Measurements from ENCODE around the gene PCDHA1. TPM values are rescaled to one million over a fixed set of nuclear protein-coding genes. Genes with fewer than 3 reads are reported as not detected.

PCDHA1 gene
- total and polyA plus RNA-seq, 2 of the 13 experiments (the other 11 are each of a cell fraction or from before 2014, with no cell fraction given), result not detected

GRCh38 chr5:140946578-140946977 is 160.6 kb downstream of the PCDHA1 start:
- no peak overlapping the region for H3K9ac ChIP-seq (ENCODE audit: insufficient read depth, low read depth, low read length)
- TF ChIP-seq ZNF556 (CRISPR knock-in tag; IDR thresholded peaks at IDR 0.05; ENCODE audit: borderline replicate concordance) (no peak), ZNF543 (CRISPR knock-in tag; IDR thresholded peaks at IDR 0.05) (no peak), JUN (CRISPR knock-in tag; IDR thresholded peaks at IDR 0.05) (no peak), ZNF296 (CRISPR knock-in tag; conservative IDR thresholded peaks at IDR 0.05) (no peak), ZNF263 (CRISPR knock-in tag; IDR thresholded peaks at IDR 0.05) (no peak), SIX1 (CRISPR knock-in tag; IDR thresholded peaks at IDR 0.05; ENCODE audit: borderline replicate concordance) (no peak), ZNF580 (CRISPR knock-in tag; IDR thresholded peaks at IDR 0.05; ENCODE audit: borderline replicate concordance, low read depth) (no peak), ZNF484 (CRISPR knock-in tag; IDR thresholded peaks at IDR 0.05; ENCODE audit: borderline replicate concordance, low read depth) (no peak), NFKBIZ (CRISPR knock-in tag; IDR thresholded peaks at IDR 0.05) (no peak)
- intact Hi-C loops (cut with micrococcal nuclease; ENCODE audit: unreplicated experiment), result no loop called here
- FAIRE-seq (no peak), DNase-seq (ENCODE audit: low spot score) (no peak), ATAC-seq (no peak)
- H3K4me1 ChIP-seq (ENCODE audit: insufficient read depth, low read length), result no peaks in the 10 kb centered on the region
- H3K27me3 ChIP-seq (ENCODE audit: control insufficient read depth in 1 of 2, insufficient read depth in 2 of 2, low read length in 2 of 2), result no peaks in the 10 kb centered on the region
- no peak overlapping the region for H2AFZ ChIP-seq (ENCODE audit: low read length)
- no peak overlapping the region for H3K27ac ChIP-seq (ENCODE audit: extremely low read length, insufficient read depth, low read length)
- no peak overlapping the region for H3K4me2 ChIP-seq (ENCODE audit: low read depth, low read length)
- WGBS (ENCODE audit: low lambda C conversion rate), result 4% methylated on average over 2 of the region's 2 CpGs
- no peaks in the 10 kb centered on the region for H3K36me3 ChIP-seq (replicated peaks in 1 of 2; ENCODE audit: control insufficient read depth in 1 of 2, insufficient read depth in 2 of 2, low read length in 2 of 2)
- CTCF ChIA-PET (ENCODE audit: low intra/inter-chr PET ratio, low total read pairs), result no interaction called here
- BruUV-seq (replicated peaks), result no TSS peak
- no peaks in the 10 kb centered on the region for H3K79me2 ChIP-seq (ENCODE audit: insufficient read depth, low read length)
- peaks cover 4% of the 10 kb centered on the region; the same call in 1 of the 2 replicates for H3K9me3 ChIP-seq (ENCODE audit: low read length)
- no peaks in the 10 kb centered on the region for H4K20me1 ChIP-seq (ENCODE audit: insufficient read depth, low read length)
- in situ Hi-C loops (cut with HindIII; ENCODE audit: extremely low pct_ligation_motif_present, low pct_unique_long_range_greater_than_20kb), result no loop called here
- no peak overlapping the region for H3K4me3 ChIP-seq (replicated peaks in 1 of 3; ENCODE audit: insufficient read depth in 1 of 3, low read depth in 2 of 3, low read length in 3 of 3)
- POLR2A ChIA-PET, result no interaction called here

DNA sequence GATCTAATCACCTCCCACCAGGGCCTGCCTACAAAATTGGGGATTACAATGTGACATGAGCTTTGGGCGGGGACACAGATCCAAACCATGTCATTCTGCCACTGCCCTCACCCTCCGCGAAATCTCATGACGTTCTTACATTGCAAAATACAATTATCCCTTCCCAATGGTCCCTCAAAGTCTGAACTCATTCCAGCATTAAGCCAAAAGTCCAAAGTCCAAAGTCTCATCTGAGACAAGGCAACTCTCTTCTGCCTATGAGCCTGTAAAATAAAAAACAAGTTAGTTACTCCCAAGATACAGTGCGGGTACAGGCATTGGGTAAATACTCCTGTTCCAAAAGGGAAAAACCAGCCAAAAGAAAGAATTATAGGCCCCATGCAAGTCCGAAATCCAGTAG is 165.7 kb downstream of the PCDHA1 start:
- no peak overlapping the region for H3K4me2 ChIP-seq (ENCODE audit: low read depth, low read length)
- H2AFZ ChIP-seq (ENCODE audit: low read length), result no peak overlapping the region
- no peaks in the 10 kb centered on the region for H3K4me1 ChIP-seq (ENCODE audit: insufficient read depth, low read length)
- H3K27ac ChIP-seq (ENCODE audit: extremely low read length, insufficient read depth, low read length), result no peak overlapping the region
- no TSS peak for BruUV-seq (replicated peaks)
- FAIRE-seq (no peak), DNase-seq (ENCODE audit: low spot score) (peak; percentile 5), ATAC-seq (no peak)
- H3K4me3 ChIP-seq (replicated peaks in 1 of 3; ENCODE audit: insufficient read depth in 1 of 3, low read depth in 2 of 3, low read length in 3 of 3), result no peak overlapping the region
- no peaks in the 10 kb centered on the region for H3K27me3 ChIP-seq (ENCODE audit: control insufficient read depth in 1 of 2, insufficient read depth in 2 of 2, low read length in 2 of 2)
- no peaks in the 10 kb centered on the region for H4K20me1 ChIP-seq (ENCODE audit: insufficient read depth, low read length)
- ChIA-PET CTCF (ENCODE audit: low intra/inter-chr PET ratio, low total read pairs) (no interaction called here), POLR2A (no interaction called here)
- no peaks in the 10 kb centered on the region for H3K79me2 ChIP-seq (ENCODE audit: insufficient read depth, low read length)
- H3K36me3 ChIP-seq (replicated peaks in 1 of 2; ENCODE audit: control insufficient read depth in 1 of 2, insufficient read depth in 2 of 2, low read length in 2 of 2), result no peaks in the 10 kb centered on the region
- H3K9me3 ChIP-seq (ENCODE audit: low read length), result no peaks in the 10 kb centered on the region
- in situ Hi-C loops (cut with HindIII; ENCODE audit: extremely low pct_ligation_motif_present, low pct_unique_long_range_greater_than_20kb) (no loop called here), intact Hi-C loops (cut with micrococcal nuclease; ENCODE audit: unreplicated experiment) (no loop called here)
- H3K9ac ChIP-seq (ENCODE audit: insufficient read depth, low read depth, low read length), result no peak overlapping the region
- WGBS (ENCODE audit: low lambda C conversion rate), result 20% methylated on average over 6 of the region's 6 CpGs
- TF ChIP-seq ATRX (CRISPR knock-in tag; IDR thresholded peaks at IDR 0.05; ENCODE audit: borderline replicate concordance) (no peak), HNF4A (CRISPR knock-in tag; IDR thresholded peaks at IDR 0.05) (peak; percentile 17; the same call in 1 of the 2 replicates)
